NCI-H1092 treated with DMSO at 0.1 percent for 48 hours (cell line): ENCODE measurements around the gene DGCR2.
"Not testable (repeated sequence)": the region's sequence is repeated elsewhere in the genome, so short reads cannot be mapped to it uniquely, and the experiment has no call there.

Experiments used
- DNase-seq: peaks from one replicate; lab custom pipeline; 2025; lab: John Stamatoyannopoulos, UW

The DGCR2 gene

DNA sequence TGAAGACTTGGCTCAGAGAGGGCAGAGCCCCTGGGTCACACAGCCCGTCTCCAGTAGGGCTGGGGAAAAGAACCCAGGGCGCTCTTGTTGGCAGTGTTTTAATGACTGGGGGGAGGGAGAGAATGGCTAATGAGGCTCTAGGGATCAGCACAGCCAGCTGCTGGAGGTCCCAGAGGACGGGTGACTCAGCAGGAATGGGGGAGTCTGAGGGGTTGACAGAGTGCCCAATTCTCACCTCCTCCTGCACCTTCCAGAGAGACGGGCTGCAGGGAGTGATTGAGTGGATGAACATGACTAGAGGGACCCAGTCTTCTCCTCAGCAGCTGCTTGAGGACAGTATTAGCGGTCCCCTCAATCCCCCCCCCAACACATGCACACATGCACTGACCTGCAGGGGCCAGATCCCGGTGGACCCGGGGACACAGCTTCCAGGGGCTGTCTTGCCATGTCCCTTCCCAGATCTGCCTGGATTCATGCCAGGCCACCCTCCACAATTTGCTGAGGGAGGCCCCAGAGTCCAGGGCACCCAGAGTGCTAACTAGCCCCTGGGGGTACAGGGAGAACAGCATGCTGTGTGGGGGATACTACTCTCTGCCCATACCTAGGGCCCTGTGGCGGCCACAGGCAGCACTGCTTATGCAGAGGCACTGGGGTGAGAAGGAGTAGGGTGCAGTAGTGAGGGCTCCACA is 94.7 kb downstream of the DGCR2 start:
- DNase-seq = not testable (repeated sequence)

DNA sequence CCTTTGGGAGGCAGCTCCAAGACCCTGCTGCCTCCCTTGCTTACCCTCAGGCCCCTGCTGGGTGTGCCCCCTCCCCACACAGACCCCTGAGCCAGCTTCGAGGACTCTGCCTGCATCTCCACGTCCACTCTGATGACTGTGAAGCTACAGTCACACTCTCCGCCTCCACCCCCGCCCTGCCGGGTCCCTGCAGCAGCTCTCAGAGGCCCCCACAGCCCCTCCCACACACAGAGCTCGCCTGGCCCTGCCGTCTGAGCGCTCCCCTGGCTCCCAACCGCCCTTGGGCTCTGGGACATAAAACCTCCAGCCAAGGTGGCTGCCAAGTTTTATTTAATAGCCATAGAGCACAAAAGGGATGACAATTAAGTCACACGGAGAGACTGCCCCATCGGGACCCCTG is 96.1 kb downstream of the DGCR2 start:
- DNase-seq = not testable (repeated sequence)

DNA sequence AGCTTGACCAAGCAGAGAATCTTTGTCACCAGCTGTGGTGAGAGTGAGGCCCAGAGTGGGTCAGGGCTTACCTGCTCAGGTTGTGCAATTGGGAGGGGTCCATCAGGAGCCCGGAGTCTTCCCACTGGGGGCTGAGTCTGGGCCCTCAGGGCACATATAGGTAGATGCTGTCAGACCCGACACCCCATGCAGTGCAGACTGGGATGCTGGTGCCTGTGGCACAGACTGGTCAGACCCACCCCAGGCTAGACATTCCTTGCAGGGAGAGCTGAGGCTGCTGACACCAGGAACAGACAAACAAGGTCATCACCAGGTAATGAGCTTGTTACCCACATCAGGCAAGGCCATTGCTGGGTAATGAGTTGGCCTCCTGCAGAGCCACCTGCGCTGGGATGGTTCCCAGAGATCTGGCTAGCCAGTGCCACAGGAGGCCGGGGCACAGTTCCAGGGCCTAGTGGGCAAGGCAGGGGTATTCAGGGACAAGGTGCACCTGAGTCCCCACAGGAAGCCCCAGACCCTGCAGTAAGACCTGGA is 97.2 kb downstream of the DGCR2 start:
- DNase-seq = peak; percentile 19

DNA sequence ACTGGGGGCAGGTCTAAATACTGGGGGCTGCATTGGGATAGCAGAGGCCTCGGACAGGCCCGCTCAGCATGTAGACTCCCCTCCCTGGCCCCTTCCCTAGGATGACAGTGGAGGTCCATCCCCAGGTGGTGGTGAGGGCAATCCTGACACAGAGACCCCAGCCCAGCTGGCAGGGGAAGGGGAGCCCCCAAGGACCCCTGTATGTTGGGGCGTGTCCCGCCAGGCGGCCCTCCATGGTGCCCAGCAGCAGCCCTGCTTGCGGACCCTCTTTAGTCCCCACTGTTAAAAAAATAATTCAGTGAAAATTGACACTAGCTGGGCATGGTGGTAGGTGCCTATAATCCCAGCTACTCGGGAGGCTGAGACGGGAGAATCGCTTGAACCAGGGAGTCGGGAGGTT is 98.3 kb downstream of the DGCR2 start:
- not testable (repeated sequence) for DNase-seq

DNA sequence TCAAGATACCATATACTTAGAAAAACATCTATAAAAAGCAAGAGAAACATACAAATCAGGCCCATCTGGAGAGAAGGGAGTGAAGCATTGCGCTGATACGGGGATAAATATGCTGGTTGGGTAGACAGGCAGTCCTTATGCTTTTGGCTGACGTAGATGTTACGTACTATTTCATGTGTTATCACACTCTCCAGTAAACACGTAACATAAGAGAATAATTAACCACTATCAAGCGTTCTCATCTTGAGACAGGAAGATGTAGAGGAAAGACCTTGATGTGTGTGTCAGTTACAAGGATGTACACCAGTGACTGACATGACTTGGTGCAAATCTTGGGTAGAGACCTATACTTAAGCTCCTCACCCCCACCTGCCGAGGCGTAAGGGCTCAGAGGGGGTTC is 99.5 kb downstream of the DGCR2 start:
- DNase-seq = no peak

DNA sequence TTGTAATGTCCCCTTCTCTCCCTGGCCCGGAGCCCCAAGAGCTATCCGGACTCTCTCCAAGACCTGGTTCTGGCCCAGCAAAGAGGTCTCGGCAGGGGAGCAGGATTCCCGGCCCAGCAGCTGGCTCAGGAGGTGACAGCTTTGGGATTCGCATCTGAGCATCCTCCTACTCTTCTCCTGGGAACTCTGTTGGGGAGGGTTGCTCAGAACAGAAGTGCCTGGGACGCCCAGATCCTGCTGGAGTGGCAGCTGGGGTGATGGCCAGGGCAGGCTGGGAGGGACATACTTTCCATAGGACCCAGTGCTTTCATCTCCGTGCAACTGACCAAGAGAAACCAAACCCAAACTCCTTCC is 102.6 kb downstream of the DGCR2 start:
- DNase-seq = no peak

DNA sequence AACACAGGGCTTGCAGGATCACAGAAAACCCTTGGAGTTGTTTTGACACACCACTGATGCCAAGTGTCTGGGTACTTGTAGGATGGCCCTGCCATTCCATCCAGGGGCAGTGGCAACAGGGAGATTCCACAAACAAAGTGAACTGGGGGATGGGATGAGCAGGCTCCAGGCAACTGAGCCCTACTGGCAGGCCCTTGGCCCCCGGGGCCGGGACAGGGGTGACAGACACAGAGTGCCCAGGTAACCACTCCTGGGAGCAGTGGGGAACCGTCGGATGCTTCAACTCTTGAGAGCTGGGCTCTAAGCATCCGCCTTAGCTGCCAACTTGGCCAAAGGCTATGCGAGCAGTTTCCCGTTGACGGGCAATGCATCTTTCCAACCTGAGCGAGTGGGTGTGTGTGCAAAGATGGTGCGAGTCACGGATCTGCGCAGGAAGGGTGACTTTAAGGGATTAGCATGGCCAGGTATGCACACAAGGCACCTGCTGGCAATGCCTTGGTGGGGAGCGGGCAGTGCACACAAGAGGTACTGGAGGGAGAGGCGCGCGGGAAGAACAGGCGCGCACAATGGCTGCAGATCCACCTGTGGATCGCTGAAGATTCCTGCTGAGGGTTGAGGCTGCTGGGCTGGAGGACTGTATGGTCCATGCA is 103.1 kb downstream of the DGCR2 start:
- no peak for DNase-seq

DNA sequence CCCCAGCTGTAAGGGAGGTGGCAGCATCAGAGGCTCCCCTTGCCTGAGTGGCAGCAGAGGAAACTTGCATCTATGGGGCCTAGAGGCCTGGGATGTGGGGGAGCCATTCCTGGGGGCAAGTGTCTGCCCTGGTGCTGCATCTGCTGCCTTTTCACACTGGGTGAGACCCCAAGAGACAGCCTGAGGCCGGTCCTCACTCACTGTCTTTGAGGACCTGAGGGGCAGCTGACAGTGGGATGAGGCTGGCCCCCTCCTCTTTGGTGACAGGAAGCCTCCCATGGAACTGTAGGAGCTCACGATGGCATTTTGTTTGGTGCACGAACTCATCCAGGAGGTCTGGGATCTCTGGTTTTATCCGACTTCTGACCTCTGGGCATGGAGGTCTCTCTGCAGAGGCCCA is 104.0 kb downstream of the DGCR2 start:
- DNase-seq = no peak

DNA sequence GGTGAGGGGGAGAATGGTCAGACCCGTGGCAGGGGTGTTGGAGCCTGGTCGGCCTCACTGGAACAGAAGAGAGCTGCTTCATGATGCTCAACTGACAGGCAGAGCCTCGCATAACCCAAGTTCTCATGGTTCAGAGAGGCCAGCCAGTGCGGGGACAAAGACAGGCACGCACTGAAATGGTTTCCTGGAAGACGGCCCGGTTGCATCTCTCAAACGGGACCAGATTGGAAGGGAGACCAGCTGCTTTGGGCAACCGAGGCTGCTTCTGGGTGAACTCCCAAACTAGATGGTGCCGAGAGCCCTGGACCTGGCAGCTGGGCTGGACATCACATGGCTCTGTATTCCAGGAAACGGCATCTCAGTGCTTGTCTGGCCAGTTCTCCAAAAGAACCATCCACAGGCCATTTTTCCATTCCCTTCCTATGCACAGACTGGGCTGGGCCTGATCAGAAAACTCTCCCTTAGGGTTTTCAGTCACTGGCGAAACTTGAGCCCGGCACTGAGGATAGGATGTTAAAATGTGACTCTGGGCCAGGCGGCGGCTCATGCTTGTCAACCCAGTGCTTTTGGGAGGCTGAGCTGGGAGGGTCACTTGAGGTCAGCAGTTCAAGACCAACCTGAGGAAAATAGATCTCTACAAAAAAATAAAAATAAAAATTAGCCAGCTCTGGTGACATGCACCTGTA is 106.0 kb downstream of the DGCR2 start:
- no peak for DNase-seq

DNA sequence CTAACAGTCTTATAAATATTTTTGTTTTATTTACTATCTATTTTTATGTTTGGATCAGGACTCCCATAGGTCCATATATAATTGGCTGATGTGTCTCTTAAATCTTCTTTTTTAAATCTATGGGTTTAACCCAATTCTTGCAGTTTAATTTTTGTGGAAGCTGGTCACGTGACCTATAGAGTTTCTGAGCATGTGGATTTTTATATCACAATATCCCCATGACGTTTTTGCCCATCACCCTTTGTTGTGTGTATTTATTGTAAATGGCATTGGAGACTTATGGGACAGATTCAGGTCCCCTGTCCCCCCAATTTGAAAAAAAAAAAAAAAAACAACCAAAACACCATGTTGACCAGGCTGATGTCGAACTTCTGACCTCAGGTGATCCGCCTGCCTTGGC is 107.3 kb downstream of the DGCR2 start:
- no peak for DNase-seq

DNA sequence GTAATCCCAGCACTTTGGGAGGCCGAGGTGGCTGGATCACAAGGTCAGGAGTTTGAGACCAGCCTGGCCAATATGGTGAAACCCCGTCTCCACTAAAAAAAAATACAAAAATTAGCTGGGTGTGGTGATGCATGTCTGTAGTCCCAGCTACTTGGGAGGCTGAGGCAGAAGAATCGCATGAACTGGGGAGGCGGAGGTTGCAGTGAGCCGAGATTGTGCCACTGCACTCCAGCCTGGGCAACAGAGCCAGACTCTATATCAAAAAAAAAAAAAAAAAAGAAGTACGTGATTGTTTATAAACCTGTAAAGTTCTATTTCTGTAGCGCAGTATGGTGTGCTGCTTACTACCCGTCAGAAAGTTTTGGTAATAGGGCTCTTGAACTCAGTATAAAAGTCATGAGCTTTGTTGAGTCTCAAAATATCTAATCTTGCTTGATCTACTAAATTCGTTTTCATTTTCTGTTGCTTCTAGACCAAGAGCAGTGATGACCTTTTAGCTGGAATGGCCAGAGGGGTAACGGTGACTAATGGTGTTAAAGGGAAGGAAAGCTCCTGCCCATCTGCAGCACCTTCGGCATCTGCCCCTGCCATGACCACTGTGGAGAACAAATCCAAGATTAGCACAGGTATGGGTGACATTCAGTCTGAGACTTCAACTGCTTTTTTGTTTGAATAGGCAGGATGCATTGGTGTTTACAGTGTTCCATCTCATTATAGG is 108.2 kb downstream of the DGCR2 start:
- DNase-seq = not testable (repeated sequence)

DNA sequence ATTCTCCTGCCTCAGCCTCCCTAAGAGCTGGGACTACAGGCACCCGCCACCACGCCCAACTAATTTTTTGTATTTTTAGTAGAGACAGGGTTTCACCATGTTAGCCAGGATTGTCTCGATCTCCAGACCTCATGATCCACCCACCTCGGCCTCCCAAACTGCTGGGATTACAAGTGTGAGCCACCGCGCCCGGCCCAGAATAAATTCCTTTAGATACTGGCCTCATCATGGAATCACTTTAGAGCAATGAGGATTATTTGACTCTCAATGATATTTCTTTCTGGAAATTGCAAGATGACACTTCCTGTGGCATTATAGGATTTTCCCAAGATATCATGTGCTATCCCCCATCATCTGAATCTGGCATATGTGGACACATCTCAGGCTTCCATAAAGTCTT is 108.8 kb downstream of the DGCR2 start:
- DNase-seq = not testable (repeated sequence)

DNA sequence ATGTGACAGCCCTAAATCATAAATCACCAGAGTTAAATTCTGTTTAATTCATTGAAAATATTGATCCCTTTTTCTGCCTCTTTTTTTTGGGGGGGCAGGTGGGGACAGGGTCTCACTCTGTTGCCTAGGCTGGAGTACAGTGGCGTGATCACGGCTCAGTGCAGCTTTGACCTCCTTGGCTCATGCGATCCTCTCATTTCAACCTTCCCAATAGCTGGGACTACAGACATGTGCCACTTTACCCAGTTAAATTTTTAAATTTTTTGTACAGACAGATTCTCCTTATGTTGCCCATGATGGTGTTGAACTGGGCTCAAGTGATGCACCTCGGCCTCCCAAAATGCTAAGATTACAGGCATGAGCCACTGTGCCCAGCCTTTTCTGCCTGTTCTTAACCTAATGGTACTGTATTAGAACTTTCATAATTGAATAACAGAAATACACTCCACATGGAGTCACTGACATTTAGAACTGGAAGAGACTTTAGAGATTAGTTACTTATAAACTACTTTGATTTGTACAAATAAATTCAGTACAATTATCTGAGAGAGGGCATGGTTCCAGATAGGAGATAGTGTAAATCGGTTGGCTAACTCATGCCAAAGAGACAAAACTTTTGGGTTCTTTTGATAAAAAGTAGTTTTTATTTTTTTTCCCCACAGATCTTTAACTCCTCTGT is 109.8 kb downstream of the DGCR2 start:
- DNase-seq = no peak

DNA sequence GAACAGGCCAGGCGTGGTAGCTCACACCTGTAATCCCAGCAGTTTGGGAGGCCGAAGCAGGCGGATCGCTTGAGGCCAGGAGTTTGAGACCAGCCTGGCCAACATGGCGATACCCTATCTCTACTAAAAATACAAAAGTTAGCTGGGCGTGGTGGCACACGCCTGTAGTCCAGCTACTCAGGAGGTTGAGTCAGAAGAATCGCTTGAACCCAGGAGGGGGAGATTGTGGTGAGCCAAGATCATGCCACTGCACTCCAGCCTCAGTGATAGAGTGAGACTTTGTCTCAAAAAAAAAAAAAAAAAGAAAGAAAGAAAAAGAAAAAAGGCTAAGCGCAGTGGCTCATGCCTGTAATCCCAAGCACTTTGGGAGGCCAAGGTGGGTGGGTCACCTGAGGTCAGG is 110.6 kb downstream of the DGCR2 start:
- DNase-seq = not testable (repeated sequence)

DNA sequence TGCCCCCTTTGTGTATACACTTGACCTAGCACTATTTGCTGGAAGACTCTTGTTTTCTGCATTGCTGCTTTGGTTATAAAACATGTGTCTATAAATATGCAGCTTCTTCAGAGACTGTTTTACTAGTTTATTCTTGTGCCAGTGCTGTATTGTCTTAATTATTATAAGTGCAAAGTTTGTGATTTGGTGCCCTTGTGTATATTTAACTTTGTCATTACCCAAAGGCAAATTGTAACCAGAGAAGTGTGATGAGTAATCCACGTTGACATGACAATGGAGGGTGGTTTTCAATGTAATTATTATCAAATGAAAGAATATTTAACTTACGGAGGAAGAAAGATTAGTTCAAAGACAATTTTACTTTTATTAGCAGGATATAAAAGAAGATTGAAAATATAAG is 111.1 kb downstream of the DGCR2 start:
- DNase-seq = no peak

DNA sequence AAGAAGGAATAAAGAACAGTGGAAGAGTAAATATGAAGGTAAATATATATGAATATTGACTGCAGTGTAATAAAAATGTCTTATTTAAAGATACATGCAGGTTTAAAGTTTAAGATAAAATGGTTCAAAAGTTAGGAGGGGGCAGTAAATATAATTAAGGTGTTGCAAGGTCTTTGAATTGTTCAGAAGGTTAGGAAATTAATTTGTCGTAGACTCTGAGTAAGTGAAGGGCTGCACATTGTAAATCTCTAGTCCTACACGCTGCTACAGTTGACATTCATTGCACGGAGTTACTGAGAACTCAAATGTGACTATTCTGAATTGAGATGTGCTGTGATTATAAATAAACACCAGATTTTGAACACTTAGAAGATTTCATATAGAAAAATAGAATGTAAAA is 116.3 kb downstream of the DGCR2 start:
- no peak for DNase-seq

DNA sequence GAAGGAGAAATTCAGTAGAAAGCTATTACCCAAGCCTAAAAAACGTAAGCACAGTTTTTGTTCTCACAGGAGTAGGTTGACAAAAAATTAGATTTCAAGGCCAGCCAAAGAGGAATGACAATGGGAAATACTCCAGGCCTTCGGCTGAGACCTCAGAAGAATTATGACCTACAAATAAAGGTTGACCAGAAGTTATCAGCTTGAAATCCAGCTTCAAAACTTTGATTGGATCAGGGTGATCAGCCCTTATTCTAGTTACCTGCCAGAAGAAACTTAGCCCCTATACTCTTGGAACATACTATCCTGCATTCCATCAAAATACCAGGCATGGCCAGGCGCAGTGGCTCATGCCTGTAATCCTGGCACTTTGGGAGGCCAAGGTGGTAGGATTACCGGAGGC is 117.7 kb downstream of the DGCR2 start:
- no peak for DNase-seq

DNA sequence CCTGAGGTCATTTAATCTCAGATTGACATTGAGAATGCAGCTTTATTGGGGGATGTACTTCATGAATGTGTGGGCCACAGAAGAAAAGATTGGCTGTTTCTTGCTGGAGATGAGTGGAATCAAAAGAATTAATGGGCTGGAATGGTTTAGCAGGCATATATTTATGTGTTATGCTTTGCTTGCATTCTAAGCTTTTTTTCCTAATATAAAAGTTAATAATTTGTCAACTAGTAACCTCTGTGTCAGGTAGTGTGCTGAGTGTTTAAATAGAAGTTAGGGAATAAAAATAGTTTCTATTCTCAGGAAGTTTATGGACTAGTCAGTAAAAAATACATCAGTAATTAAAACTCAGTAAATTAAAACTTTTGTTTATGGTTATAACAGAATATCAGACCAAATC is 118.7 kb downstream of the DGCR2 start:
- DNase-seq = no peak

DNA sequence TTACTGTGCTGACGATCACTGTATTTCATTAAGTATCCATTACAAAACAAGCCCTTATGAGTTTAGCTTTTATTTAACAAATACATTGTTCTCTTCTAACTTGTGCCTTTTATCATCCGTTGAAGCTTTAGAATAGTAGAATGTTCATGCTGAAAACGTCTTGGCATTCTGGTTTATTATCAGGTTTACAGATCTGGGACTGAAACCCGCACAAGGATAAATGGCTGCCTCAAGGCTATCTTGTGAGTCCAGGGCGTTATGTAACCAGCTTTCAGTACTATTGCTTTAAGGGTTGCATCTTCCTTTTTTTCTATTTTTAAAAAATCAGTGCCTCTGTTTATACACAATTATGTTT is 119.6 kb downstream of the DGCR2 start:
- no peak for DNase-seq

DNA sequence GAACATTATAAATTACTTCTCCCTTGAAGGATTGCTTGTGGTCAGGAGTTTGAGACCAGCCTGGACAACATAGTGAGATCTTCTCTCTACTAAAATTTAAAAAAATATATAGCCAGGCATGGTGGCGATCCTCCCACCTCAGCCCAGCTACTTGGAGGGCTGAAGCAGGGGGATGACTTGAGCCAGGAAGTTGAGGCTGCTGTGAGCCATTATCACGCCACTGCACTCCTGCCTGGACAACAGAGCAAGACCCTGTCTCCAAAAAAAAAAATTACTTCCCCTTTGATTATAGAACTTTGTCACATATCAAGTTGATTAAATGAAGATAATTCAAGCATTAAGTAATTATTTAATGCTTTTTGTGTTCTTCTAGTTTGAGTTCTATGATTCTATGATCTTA is 121.0 kb downstream of the DGCR2 start:
- no peak for DNase-seq

DNA sequence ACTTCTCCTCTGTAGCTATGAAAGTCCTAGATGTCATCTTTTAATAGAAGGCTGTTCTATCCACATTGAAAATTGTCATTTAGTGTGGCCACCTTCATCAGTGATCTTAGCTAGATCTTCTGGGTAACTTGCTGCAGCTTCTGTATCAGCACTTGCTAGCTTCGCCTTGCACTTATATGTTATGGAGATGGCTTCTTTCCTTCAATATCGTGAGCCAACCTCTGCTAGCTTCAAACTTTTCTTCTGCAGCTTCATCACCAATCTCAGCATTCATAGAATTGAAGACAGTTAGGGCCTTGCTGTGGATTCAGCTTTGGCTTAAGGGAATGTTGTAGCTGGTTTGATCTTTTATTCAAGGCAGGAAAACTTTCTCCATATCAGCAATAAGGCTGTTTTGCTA is 122.1 kb downstream of the DGCR2 start:
- not testable (repeated sequence) for DNase-seq

DNA sequence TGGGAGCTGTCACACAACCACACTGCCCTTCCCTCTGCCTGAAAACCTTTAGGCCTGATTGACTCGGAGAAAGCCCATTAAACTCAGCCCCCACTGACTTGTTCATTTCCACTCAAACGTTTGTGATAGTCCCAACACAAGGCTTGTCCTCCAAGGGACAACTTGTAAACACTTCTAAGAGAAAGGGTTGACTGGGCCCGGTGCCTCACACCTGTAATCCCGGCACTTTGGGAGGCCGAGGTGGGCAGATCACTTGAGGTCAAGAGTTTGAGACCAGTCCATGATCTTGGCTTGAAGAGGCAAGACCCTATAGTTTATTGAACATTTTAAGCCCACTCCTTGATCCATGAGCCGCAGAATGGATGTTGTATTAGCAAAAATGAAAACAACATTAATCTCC is 122.8 kb downstream of the DGCR2 start:
- no peak for DNase-seq
